Hippocampal formation (tissue), 2 donors: ENCODE measurements around the gene RASAL2.
"Not testable (repeated sequence)": the region's sequence is repeated elsewhere in the genome, so short reads cannot be mapped to it uniquely, and the experiment has no call there.

Experiments used
- DNase-seq, 2 donors: peaks; one replicate each; lab custom pipeline; 2025; lab: John Stamatoyannopoulos, UW

Gene RASAL2

GRCh38 chr1:178119628-178120027, 25.7 kb downstream of the RASAL2 start:
- DNase-seq: no peak

DNA sequence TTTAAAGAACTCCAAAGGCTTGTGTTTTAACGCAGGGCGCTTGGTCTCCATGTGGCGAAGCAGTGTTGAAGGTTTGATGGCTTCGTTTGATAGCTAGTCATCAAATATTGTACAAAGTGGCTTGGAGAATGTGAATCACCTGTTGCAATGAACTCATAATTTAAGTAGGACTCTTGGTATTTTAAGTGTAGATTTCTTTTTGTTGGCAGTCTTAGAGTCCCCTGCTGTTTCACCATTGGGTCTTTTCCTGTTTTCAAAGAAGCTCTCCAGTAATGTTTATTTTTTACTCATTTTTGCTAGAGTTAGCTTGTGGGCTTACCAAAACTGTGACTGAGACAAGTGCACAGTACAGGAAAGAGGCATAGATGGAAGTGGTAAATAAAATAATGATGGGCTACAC, 26.2 kb downstream of the RASAL2 start:
- no peak for DNase-seq

DNA sequence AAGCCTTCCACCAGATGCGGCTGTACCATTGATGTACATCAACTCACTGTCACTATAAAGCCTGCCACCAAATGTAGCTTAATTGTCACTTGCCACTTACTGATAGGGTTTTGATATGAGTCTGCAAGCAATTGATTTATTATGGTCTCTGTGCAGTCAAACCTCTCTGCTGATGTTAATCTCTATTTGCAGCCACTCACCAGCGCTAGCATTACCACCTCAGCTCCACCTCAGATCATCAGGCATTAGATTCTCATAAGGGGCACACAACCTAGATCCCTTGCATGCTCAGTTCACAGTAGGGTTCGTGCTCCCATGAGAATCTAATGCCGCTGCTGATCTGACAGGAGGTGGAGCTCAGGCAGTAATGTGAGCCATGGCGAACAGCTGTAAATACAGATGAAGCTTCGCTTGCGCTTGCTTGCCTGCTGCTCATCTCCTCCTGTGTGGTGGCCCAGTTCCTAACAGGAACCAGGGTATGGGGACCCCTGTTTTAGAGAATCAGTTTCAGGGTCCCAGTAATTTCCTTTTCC, 26.7 kb downstream of the RASAL2 start:
- not testable (repeated sequence) for DNase-seq

DNA sequence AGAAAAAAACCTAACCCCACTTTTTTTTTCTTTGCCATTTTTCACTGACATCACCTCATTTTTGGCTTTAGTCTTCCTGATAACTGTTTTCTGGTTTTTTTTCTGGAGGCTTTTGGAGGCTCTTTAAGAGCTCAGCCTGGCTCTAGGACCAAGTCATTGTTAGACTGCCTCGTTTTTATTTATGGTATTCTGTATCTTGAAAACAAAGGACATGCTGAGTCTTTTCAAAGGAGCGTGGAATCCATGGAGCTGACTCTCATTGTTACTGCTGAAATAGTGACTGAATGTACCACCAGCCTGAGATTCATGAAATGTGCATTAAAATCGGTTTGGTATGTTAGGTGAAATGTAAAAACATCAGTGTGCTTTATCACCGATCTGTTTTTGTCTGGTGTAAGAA, 28.0 kb downstream of the RASAL2 start:
- no peak for DNase-seq

DNA sequence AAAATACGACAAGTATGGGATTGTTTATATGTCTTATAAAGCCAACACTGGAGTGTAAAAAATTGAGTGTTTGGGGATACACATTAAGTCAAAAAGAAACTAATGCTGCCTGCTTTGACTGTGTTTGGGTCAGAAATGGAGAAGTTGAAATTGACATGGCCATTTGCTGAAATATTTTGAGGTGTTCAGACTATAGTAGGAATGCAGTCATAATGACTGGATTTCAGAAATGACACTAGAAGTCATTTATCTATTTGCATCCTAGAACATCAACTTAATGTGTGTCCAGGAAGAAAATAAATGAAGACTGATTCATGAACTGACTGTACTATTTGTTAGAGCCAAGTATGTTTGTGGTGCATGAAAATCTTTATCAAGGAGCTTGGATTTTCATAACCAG, 28.4 kb downstream of the RASAL2 start:
- DNase-seq: no peak

- no peak for DNase-seq
Observed at GRCh38 chr1:178124115-178124514, 30.2 kb downstream of the RASAL2 start.

GRCh38 chr1:178126261-178126660, 32.4 kb downstream of the RASAL2 start:
- DNase-seq: no peak

DNA sequence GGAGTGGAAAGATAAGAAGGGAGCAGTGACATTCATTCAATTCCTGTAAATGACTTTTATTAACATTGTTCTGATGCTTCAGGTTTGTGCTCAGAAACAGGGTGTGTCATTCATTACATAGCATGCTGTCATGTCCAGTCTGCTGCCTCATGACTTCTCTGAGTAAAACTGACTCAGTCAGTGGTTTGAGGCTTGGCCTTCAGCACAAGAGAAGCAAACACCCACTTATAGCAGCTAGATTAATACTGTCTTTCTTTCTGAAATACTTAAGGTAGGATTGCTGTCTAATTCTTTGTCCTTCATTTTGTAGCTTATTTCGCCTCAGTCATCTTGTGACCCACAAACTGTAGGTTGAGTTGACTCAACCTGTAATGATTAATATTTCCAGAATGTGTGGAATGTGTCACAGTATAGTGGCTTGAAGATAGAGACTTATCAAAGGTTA, 32.9 kb downstream of the RASAL2 start:
- no peak for DNase-seq

DNA sequence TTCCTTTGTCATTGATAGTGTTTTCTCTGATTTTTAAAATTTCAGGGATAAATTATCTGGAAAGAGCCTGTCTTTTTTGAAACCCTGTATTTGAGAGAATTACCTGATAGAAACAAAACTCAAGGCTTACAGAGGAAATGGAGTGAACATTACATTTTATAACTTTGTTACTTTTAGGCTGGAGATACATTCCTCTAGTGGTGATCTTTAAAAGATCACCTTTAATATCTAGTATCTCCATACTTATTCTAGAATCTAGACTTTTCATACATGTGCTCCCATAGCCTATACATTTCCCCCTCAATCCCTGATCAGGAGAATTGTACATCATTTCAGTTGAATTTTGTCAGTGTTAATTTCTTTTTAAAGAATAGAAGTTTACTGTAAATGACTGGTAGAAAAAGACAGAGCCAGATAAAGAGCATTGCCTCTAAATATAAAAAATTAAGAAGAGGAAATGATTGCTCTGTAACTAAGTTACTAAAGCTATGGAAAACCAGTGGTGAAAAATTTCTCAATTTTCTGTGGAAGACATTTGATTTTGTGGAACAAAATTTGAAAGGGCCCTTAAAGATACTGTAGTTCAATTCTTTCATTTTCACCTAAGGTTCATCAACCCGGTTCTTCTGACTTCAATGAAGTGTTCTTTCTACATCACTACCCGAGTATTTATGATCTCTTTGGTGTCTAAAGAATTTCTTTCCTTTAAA, 33.7 kb downstream of the RASAL2 start:
- no peak for DNase-seq

DNA sequence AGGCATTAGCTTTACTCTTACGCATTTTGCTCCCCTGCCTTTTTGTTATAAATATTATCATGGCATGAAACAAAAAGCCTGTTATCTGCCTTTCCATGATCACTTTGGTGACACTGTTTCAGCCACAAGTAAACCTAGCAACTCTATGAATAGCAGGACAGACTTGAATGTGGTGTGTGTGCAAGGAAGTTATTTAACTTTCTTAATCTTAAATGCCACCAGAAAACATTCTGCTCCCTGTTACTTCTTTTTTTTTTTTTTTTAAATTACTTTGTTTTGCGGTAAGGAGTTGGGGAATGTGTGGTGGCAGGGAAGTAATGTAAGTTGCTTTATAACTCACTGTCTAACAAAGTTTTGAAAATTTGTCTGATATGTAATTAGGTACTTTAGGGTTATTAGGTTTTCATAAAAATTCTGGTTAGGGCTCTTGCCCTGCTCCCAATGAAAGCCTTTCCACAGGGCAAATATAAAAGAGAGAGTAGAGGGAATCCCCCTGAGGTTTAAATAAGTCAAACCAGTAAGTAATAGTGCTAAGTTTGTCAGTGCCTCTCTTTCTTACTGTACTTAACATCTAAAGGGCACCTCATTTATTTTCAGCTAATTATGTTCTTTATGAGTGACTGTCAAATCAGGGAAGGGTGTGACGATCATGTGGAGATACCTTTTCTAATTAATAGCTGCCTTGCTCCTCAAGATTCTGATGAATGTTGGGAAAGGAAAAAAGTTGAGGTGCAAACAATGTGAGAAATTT, 39.5 kb downstream of the RASAL2 start:
- DNase-seq: no peak

DNA sequence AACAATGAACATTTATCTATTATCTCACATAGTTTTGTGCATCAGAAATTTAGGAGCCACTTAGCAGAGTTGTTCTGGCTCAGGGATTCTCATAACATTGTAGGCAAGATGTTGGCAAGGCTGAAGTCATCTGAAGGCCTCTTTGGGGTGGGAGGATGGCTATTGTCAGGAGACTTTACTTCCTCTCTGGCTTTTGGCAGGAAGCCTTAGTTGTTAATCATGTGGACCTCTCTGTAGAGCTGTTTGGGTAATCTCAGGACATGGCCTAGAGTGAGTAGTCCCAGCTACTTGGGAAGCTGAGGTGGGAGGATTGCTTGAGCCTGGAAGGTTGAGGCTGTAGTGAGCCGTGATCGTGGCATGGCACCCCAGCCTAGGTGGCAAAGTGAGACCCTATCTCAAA, 40.2 kb downstream of the RASAL2 start:
- DNase-seq: no peak

- DNase-seq: peak in 1 of 2 donors; percentile 81
Observed at GRCh38 chr1:178137238-178137637, 43.3 kb downstream of the RASAL2 start.

DNA sequence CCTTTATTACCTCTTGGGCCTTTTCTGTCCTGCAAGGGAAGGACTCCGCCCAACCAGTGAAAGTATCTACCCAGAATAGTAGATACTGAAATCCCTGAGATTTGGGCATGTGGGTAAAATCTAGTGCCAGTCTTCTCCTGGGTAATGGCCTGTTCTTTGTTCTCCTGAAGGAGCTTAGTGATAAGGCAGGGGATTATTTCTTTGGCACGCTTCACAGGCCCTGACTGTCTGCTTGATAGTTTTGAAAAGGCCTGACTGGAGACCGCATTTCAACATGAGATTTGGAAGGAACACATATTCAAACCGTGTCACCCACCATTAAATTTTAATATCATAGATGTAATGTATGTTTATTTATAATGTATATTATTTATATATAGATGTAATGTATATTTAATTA, 48.9 kb downstream of the RASAL2 start:
- no peak for DNase-seq

- no peak for DNase-seq
Observed at GRCh38 chr1:178143730-178144690, 50.1 kb downstream of the RASAL2 start.

DNA sequence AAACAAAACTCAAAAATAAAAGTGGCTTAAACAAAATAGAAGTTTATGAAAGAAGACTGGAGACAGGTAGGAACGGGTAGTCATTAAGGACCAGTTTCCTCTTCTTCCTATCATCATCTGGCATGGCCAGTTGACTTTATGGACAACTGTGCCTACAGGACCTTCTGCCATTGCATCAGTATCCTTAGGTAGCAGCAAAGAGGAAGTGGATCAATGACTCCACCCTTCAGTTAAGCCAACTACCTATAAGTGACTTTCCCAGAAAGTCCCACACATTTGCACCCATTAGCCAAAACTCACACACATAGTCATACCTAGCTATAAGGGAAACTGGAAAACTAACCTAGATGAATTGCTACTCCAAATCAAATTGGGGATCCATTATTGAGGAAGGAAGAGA, 51.7 kb downstream of the RASAL2 start:
- no peak for DNase-seq

- no peak for DNase-seq
Observed at GRCh38 chr1:178146436-178146835, 52.5 kb downstream of the RASAL2 start.

DNA sequence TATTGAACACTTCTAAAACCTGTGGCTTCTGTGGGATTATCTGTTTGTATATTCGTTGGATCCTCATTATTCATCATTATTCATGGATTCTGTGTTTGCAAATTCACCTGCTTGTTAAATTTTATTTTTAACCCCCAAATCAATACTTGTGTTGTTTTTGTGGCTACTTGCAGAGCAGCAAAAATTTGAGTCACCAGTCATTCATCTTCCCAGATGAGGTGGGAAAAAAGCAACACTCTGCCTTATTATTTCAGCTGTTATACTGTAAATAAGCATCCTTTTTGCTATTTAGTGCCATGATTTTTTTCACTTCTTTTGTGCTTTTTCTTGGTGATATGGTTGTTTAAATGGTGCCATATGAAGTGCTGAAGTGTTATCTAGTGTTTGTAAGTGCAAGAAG, 56.7 kb downstream of the RASAL2 start:
- DNase-seq: no peak

DNA sequence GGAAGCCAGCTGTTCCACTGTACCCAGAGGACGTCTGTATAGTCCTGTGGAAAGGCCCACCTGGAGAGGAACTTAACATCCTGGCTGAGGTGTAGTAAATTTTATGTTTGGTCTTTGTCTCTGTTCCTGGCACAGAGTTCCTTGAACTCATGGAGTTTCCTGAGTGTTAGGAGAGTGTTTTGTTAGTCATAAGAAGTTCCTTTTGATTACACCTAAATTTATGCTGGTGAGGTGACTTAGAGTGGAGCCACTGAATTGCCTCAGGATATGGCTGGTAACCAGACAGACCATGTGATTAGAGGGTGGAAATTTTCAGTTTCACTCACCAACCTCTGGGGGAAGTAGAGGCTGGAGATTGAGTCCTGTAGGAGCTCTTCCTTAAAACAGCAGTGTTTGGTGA, 57.9 kb downstream of the RASAL2 start:
- DNase-seq: no peak

- DNase-seq: no peak
Observed at GRCh38 chr1:178155481-178156255, 61.8 kb downstream of the RASAL2 start.

DNA sequence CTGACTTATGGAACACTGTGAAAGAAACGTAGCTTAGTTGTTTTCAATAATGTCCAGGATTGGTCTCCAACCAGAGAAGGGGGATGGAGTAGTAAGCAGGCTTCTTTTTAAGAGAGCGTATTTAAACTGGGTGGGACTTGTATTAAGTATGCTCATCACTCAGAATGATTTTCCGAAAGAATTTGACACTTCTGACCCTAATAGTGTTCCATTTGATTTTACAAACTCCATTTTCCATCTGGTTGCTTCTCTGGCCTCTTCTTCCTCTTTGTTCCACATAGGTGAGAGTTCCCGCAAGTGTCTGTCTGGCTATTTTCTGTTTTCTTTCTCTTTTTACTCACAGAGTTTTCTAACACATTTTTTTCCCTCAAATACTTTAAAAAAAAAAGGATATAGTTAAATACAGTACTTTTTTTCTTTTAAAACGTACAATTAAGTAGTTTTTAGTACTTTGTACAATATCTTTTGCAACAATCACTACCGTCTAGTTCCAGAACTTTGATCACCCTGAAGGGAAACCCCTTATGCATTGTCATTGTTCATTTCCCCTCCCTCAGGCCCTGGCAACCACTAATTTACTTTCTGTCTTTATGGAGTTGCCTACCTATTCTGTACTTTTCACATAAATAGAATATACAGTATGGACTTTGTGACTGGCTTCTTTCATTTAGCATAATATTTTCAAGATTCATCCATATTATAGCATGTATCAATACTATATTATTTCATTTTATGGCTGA, 67.0 kb downstream of the RASAL2 start:
- no peak for DNase-seq

- no peak for DNase-seq
Observed at GRCh38 chr1:178161516-178161915, 67.6 kb downstream of the RASAL2 start.
